Measurements from ENCODE around the gene SHBG.

Gene SHBG

GRCh38 chr17:7646457-7646856 lies 16.5 kb downstream of the SHBG start:
- DNase-seq (ENCODE audit: low read depth in 2 of 2) = no peak

GRCh38 chr17:7647018-7647417 lies 17.1 kb downstream of the SHBG start:
- no peak for DNase-seq (ENCODE audit: low read depth in 2 of 2)

GRCh38 chr17:7650509-7651096 lies 20.7 kb downstream of the SHBG start, which contains the start of gene ATP1B2:
Gene ATP1B2, plus strand, starts transcription at chr17:7650926. Its CDS starts 593 bp downstream, at chr17:7651519.
- peak; percentile 59 to 60 for DNase-seq (ENCODE audit: low read depth in 2 of 2)

GRCh38 chr17:7651097-7651664 lies 21.2 kb downstream of the SHBG start:
- DNase-seq (ENCODE audit: low read depth in 2 of 2) = no peak

DNA sequence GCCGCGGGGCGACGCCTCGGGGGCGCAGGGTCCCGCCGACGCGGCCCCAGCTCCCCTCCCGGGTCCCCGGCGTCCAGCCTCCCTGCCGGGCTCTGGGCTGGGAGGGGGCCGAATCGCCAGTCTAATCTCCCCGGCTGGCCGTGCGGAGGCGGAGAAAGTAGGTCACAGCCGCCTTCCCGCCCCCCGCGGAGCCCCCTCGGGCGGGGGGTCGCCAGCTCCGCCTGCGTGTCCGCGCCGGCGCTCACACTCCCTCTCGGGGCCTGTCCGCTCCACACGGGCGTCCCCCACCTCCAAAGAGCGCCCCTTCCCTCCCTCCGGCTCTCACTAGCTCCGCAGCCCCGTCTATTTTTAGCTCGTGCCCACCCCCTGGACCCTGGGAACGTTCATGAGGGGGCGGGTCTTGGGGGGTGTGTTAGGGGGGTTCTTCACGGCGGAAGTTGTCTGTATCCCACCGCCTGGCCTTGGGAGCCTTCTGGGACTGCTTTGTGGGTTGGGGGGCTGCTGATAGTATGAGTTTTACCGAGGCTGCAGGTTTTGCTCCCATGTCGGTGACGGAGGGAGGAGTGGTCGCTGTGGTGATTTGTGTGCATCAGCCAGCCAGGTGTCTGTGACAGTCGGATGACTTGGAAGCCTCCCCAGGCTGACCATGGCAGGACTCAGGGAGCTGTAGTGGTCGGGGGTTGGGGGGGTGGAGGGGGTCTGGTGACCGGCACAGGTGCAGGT lies 21.9 kb downstream of the SHBG start:
- DNase-seq (ENCODE audit: low read depth in 2 of 2) = no peak

DNA sequence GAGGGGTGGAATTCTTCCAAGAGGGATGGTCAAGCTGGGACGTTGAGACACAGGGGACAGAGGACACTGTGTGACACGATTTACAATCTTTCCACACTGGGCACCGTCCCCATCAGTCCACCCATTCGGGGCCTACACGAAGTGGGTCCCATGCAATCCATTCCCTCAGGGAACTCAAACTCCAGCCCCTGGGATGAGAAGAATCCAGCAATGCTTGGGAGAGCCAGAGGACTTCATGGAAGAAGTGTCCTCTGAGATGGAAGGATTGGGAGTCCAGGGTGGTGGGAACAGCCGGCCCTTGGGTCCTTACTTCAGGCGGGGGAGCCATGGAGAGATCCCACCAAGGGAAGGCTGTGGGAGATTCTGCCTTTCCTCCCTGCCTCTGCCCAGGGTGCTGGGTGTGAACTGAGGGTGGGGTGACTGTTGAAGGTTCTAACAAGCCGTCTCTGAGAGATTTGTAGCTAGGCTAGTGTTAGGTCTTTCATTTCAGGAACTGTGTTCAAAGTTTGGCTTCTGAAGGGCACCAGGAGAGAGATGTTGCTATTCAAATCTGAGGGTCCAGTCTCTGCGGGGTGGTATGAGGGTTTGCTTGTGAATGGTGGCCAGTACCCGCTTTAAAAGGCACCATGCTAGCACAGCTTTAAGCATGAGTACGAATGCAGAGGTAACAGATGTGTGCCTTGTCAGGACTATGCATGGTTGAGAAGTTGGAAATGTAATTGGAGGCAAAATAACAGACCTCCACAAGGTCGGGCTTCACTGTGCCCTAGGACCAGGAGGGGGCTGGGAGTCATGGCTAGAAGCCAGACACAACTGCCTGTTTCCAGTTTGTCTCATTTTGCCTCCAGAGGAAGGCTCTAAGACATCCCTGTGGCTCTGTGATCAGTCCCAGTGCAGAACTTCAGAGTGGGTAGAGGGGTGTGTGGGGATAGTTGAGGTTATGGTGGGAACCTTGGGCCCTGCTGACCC lies 22.7 kb downstream of the SHBG start:
- no peak for DNase-seq (ENCODE audit: low read depth in 2 of 2)

DNA sequence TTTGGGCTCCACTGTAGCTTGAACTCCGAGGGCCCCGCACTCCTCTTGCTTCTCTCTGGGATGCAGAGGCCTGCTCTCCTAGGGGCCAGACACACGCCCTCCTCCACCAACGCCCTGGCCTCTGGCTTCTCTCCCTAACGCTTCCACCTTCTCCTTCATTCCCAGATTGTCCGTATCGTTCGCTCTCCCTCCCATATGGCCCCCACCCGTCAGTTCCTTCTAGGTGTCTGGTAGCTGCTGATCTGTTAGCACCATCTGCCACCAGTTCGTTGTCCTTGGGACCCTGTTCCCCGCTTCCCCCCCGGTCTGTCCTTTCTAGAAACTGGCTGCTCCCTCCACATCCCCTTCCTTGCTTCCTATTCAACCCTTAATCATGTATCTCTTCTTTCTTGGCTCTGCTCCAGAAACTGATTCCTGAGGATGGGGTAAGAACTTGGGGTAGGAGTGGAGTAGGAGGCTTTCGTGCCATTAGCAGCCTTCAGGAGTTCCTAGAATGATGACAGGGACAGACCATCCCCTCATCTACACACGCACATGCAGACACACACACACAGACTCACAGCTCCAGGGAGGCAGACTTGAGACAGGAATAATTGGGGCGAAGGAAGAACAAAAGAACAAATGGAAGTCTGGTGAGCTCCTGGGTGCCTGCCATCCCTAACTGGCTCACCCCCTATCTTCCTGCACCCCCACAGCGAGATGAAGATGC lies 25.1 kb downstream of the SHBG start:
- DNase-seq (ENCODE audit: low read depth in 2 of 2) = no peak

DNA sequence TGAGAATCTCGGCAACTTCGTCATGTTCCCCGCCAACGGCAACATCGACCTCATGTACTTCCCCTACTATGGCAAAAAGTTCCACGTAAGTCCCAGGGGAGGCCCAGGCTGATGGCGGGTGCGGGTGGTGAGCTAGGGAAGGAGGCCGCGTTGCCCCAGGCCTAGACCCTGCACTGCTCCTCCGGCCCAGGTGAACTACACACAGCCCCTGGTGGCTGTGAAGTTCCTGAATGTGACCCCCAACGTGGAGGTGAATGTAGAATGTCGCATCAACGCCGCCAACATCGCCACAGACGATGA lies 25.6 kb downstream of the SHBG start:
- DNase-seq (ENCODE audit: low read depth in 2 of 2) = no peak

- DNase-seq (ENCODE audit: low read depth in 2 of 2) = no peak
Observed at GRCh38 chr17:7656958-7657609, 27.1 kb downstream of the SHBG start.

DNA sequence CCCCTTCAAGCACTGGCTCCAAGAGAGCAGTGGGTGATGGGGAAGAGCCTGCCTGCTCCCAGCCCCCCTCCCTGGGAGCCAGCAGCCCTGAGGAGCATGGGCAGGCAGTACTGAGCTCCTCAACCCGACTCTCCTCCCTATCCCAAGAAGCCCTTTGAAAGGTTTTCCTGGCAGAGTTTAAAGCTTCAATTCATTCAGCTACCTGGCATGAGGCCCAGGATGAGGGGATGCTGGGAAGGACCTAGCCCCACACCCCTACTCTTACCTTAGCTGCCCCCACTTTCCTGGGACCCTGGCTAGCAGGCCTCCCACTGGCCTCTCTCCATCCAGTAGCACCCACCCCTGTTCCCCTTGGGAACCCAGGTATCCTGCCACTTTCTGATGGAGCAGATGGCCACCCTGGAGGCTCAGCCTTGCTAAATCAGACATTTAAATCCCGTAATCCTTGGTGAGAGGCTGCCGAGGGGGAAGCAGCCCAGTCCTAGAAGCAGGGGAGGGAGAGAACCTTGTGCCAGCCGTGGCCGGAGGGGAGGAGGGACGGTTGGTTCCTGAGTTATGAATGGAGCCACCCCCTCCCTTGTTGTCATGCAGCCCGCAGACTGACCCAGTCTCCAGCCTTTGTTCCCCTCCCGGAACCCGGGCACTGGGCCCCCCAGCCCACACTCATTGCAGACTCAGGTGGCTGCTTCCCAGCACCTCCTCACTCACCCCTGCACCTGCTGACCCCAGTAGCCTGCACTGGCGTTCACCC lies 37.9 kb downstream of the SHBG start:
- no peak for DNase-seq (ENCODE audit: low read depth in 2 of 2)

- DNase-seq (ENCODE audit: low read depth in 2 of 2) = no peak
Observed at GRCh38 chr17:7668482-7668881, 38.5 kb downstream of the SHBG start.

- DNase-seq (ENCODE audit: low read depth in 2 of 2) = peak in 1 of 2 donors; percentile 48
Observed at GRCh38 chr17:7673239-7673638, 43.3 kb downstream of the SHBG start.

DNA sequence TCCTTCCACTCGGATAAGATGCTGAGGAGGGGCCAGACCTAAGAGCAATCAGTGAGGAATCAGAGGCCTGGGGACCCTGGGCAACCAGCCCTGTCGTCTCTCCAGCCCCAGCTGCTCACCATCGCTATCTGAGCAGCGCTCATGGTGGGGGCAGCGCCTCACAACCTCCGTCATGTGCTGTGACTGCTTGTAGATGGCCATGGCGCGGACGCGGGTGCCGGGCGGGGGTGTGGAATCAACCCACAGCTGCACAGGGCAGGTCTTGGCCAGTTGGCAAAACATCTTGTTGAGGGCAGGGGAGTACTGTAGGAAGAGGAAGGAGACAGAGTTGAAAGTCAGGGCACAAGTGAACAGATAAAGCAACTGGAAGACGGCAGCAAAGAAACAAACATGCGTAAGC lies 45.0 kb downstream of the SHBG start:
- DNase-seq (ENCODE audit: low read depth in 2 of 2) = no peak

- no peak for DNase-seq (ENCODE audit: low read depth in 2 of 2)
Observed at GRCh38 chr17:7676533-7676932, 46.6 kb downstream of the SHBG start.

DNA sequence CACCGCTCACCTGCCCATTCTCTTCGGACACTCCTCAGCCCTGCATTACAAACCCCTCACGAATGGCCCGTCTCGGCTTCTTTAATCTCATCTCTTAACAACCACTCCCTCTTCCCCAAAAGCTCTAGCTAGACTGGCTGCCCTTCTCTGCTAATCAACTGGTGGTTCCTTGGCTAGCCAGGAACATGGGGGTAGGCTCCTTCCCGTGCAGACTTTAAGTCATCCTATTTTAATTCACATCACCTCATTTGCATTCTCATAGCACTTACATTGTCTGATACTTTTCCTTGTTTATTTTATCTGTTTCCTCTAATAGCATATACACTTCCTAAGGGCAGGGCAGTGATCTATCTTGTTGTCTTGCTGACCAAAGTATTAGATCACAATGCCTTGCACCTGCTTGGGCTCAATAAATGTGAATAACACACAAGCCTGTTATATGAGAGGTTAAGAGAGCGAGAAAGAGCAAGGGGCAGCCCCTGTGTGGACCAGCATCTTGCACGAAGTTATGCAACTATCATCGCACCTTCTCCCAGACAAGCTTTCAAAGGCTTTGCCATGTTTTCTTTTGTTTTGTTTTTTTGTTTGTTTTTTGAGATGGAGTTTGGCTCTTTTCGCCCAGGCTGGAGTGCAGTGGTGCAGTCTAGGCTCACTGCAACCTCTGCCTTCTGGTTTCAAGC lies 47.6 kb downstream of the SHBG start:
- DNase-seq (ENCODE audit: low read depth in 2 of 2) = no peak

Data from stimulated activated CD8-positive, alpha-beta memory T cell treated with anti-CD3 and anti-CD28 coated beads, Interleukin-2, amount 100 ng/mL, for 48 hours (primary cell).